Uterus (tissue), 4 donors: ENCODE results near the gene NRXN3. TPM values are rescaled to one million over a fixed set of nuclear protein-coding genes. Genes with fewer than 3 reads are reported as not detected.

Experiments used
- DNase-seq, 2 donors: peaks; one replicate each; pipeline ENCODE4 v3.0.0-alpha.2; 2019 to 2020
- H3K27ac ChIP-seq, 2 donors: fragments of 200-600 bp; sonication (generic); 1 replicate in 1 of 2; 2 replicates in 1 of 2; pipeline ENCODE4 v1.5.1; 2016 to 2018
- H3K27me3 ChIP-seq, 2 donors: fragments of 200-600 bp; sonication (generic); one replicate each; pipeline ENCODE4 v1.5.1; 2018 to 2019; ENCODE audit warnings: control low read depth in 1 of 2
- H3K36me3 ChIP-seq, 2 donors: fragments of 200-600 bp; sonication (generic); one replicate each; pipeline ENCODE4 v1.5.1; 2019; ENCODE audit warnings: control low read depth in 1 of 2
- H3K4me1 ChIP-seq, 2 donors: fragments of 200-600 bp; sonication (generic); one replicate each; pipeline ENCODE4 v1.5.1; 2018 to 2019; ENCODE audit warnings: control low read depth in 1 of 2
- H3K4me3 ChIP-seq, 2 donors: fragments of 200-600 bp; sonication (generic); 1 replicate in 1 of 2; 2 replicates in 1 of 2; pipeline ENCODE4 v1.5.1; 2018 to 2019; ENCODE audit warnings: mild to moderate bottlenecking in 1 of 2
- H3K9me3 ChIP-seq, 2 donors: fragments of 200-600 bp; sonication (generic); one replicate each; pipeline ENCODE4 v1.5.1; 2019; ENCODE audit warnings: control low read depth in 1 of 2
- POLR2A ChIP-seq, 2 donors: fragments of 450-650 bp; IDR thresholded peaks; one replicate each; pipeline ENCODE4 v1.6.1; 2016; ENCODE audit warnings: antibody characterized with exemption in 2 of 2, mild to moderate bottlenecking in 1 of 2, moderate library complexity in 1 of 2
- intact Hi-C: fragments of 100-400 bp; cut with DNase I; formaldehyde crosslinking; loops from one replicate; pipeline ENCODE4 v1.15.1; 2023; ENCODE audit warnings: low total_unique reads
- total RNA-seq, 4 donors: library from RNA; depleted of rRNA in 3 of 4; stranded (reverse); fragments of >200 nt in 3 of 4; gene quantifications; one replicate each; pipeline versions ENCODE4 v1.1.0 to v1.2.4, GENCODE V29; 2014 to 2023
- TF ChIP-seq, protein P1 (sequence below), 4 experiments: fragments of 200-600 bp in 2 of 4; fragments of 450-650 bp in 2 of 4; sonication (generic) in 2 of 4; IDR thresholded peaks; one replicate each; pipeline ENCODE4 v1.5.1; 2016 to 2019; ENCODE audit warnings: antibody characterized with exemption in 4 of 4, mild to moderate bottlenecking in 2 of 4, moderate library complexity in 1 of 4
- donor health status: DM: yes; HTN: yes; CAD: no.

Gene NRXN3
- total RNA-seq, 4 donors from 2014 or later, result 2.9 to 17.0 (median 4.4) TPM

- no peaks in the 10 kb centered on the region for H3K9me3 ChIP-seq
- TF ChIP-seq POLR2A (IDR thresholded peaks at IDR 0.05), result no peak
- TF ChIP-seq, protein P1, sequence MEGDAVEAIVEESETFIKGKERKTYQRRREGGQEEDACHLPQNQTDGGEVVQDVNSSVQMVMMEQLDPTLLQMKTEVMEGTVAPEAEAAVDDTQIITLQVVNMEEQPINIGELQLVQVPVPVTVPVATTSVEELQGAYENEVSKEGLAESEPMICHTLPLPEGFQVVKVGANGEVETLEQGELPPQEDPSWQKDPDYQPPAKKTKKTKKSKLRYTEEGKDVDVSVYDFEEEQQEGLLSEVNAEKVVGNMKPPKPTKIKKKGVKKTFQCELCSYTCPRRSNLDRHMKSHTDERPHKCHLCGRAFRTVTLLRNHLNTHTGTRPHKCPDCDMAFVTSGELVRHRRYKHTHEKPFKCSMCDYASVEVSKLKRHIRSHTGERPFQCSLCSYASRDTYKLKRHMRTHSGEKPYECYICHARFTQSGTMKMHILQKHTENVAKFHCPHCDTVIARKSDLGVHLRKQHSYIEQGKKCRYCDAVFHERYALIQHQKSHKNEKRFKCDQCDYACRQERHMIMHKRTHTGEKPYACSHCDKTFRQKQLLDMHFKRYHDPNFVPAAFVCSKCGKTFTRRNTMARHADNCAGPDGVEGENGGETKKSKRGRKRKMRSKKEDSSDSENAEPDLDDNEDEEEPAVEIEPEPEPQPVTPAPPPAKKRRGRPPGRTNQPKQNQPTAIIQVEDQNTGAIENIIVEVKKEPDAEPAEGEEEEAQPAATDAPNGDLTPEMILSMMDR (IDR thresholded peaks at IDR 0.05), result no peak
- H3K27ac ChIP-seq, result no peak overlapping the region
- H3K36me3 ChIP-seq, result no peaks in the 10 kb centered on the region
- intact Hi-C loops, result no loop called here
- no peak for DNase-seq
- H3K4me1 ChIP-seq, result no peaks in the 10 kb centered on the region
- no peaks in the 10 kb centered on the region for H3K27me3 ChIP-seq
- H3K4me3 ChIP-seq, result no peak overlapping the region
Observed at GRCh38 chr14:79453276-79453675, 1283.1 kb downstream of the NRXN3 start.

GRCh38 chr14:79464468-79464867 is 1294.3 kb downstream of the NRXN3 start:
- DNase-seq, result no peak
- Histone ChIP-seq H3K9me3 (no peaks in the 10 kb centered on the region), H3K4me3 (no peak overlapping the region), H3K4me1 (peaks cover 0 to 5% of the 10 kb centered on the region in 2 donors), H3K27me3 (no peaks in the 10 kb centered on the region), H3K36me3 (no peaks in the 10 kb centered on the region), H3K27ac (no peak overlapping the region)
- intact Hi-C loops, result no loop called here
- TF ChIP-seq, protein P1 (IDR thresholded peaks at IDR 0.05), result no peak

DNA sequence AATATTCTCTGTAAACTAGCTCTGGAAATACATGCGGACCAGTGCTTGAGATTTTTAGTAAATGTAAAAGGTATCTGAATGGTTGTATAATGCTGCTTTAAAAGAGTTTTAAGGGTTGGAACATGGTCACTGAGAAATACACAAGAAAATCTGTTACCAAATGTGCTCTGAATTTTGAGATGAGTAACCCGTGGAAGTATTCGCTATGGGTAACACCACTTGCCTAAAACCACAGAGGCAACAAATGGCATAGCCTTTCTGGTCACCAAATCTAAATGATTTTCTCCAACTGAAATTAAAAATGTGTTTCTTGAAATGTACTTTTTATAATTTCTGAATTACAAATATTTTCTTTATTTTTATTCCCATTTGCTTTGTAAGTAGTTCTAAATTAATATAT is 1295.5 kb downstream of the NRXN3 start:
- Histone ChIP-seq H3K4me1 (peaks cover 0 to 5% of the 10 kb centered on the region in 2 donors), H3K9me3 (no peaks in the 10 kb centered on the region), H3K27me3 (no peaks in the 10 kb centered on the region), H3K4me3 (no peak overlapping the region), H3K36me3 (no peaks in the 10 kb centered on the region), H3K27ac (no peak overlapping the region)
- DNase-seq, result no peak
- TF ChIP-seq, protein P1 (IDR thresholded peaks at IDR 0.05), result no peak
- no peak for TF ChIP-seq POLR2A (IDR thresholded peaks at IDR 0.05)
- intact Hi-C loops, result no loop called here

- DNase-seq, result no peak
Observed at GRCh38 chr14:79466938-79467527, 1296.9 kb downstream of the NRXN3 start.

DNA sequence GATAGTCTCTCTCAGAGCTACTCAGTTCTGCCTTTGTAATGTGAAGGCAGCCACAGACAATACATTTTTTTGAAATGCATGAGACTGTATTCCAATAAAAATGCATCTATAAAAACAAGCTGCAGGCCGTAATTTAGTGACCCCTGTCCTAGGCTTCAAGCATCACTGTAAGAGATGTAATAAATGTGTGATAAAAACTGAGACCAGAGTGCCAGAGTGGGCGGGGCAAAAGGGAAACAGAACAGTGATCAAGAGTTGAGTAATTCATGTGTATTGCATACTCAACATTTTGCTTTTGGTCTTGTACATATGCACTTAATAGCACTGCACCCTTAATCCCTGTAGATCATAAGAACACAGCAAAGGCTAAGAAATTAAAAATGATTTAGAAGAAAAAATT is 1297.7 kb downstream of the NRXN3 start:
- no peak for DNase-seq
- no peaks in the 10 kb centered on the region for H3K36me3 ChIP-seq
- intact Hi-C loops, result no loop called here
- no peaks in the 10 kb centered on the region for H3K9me3 ChIP-seq
- no peak overlapping the region for H3K4me3 ChIP-seq
- H3K4me1 ChIP-seq, result peaks cover 0 to 5% of the 10 kb centered on the region in 2 donors
- no peak overlapping the region for H3K27ac ChIP-seq
- TF ChIP-seq POLR2A (IDR thresholded peaks at IDR 0.05), result no peak
- no peaks in the 10 kb centered on the region for H3K27me3 ChIP-seq

More at GRCh38 chr14:79466938-79467527, 1296.9 kb downstream of the NRXN3 start:
- TF ChIP-seq, protein P1 (IDR thresholded peaks at IDR 0.05), result no peak
- no peak for TF ChIP-seq POLR2A (IDR thresholded peaks at IDR 0.05)
- Histone ChIP-seq H3K9me3 (no peaks in the 10 kb centered on the region), H3K36me3 (no peaks in the 10 kb centered on the region), H3K27ac (no peak overlapping the region), H3K27me3 (no peaks in the 10 kb centered on the region), H3K4me1 (peaks cover 0 to 5% of the 10 kb centered on the region in 2 donors), H3K4me3 (no peak overlapping the region)
- intact Hi-C loops, result no loop called here

- no peaks in the 10 kb centered on the region for H3K27me3 ChIP-seq
- no peak overlapping the region for H3K4me3 ChIP-seq
- no peak for DNase-seq
- no peak for TF ChIP-seq POLR2A (IDR thresholded peaks at IDR 0.05)
- TF ChIP-seq, protein P1 (IDR thresholded peaks at IDR 0.05), result no peak
- no peaks in the 10 kb centered on the region for H3K9me3 ChIP-seq
- no peak overlapping the region for H3K27ac ChIP-seq
- H3K36me3 ChIP-seq, result no peaks in the 10 kb centered on the region
- H3K4me1 ChIP-seq, result peaks cover 0 to 5% of the 10 kb centered on the region in 2 donors
- intact Hi-C loops, result no loop called here
Observed at GRCh38 chr14:79468486-79468885, 1298.3 kb downstream of the NRXN3 start.
